Measurements from ENCODE around the gene FRRS1. TPM values are rescaled to one million over a fixed set of nuclear protein-coding genes. Genes with fewer than 3 reads are reported as not detected.

Gene FRRS1
- total and polyA plus RNA-seq, 5 donors from 2014 or later, result 0.13 to 1.1 (median 0.39) TPM; not detected in 2

GRCh38 chr1:99781798-99782197, 15.4 kb upstream of the FRRS1 start:
- Mint-ChIP-seq H3K4me1 (peaks cover 8 to 21% (median 17%) of the 10 kb centered on the region in 4 donors), H3K36me3 (no peaks in the 10 kb centered on the region), H3K4me3 (no peak overlapping the region), H3K9me3 (peaks cover 0 to 6% (median 0%) of the 10 kb centered on the region in 7 donors), H3K27ac (no peak overlapping the region), H3K27me3 (peaks cover 36% of the 10 kb centered on the region)
- no peak overlapping the region for H3K4me3 ChIP-seq (ENCODE audit: low read depth, low read length)
- H3K9me3 ChIP-seq (ENCODE audit: control insufficient read depth in 2 of 2, low read length in 2 of 2), result no peaks in the 10 kb centered on the region
- ATAC-seq (ENCODE audit: low read depth in 2 of 2), result no peak
- H3K4me1 ChIP-seq (ENCODE audit: control insufficient read depth, insufficient read depth, low read length, poor library complexity, severe bottlenecking), result peaks cover 13% of the 10 kb centered on the region
- no peaks in the 10 kb centered on the region for H3K36me3 ChIP-seq (ENCODE audit: control insufficient read depth, insufficient read depth, low read length)
- no peak for DNase-seq
- H3K27me3 ChIP-seq (ENCODE audit: control insufficient read depth, insufficient read depth, low read length), result peaks cover 15% of the 10 kb centered on the region
- no peak overlapping the region for H3K27ac ChIP-seq (ENCODE audit: insufficient read depth, low read length, poor library complexity, severe bottlenecking)

GRCh38 chr1:99777752-99778151, 11.3 kb upstream of the FRRS1 start:
- DNase-seq, result no peak
- no peak overlapping the region for H3K4me3 ChIP-seq (ENCODE audit: low read depth, low read length)
- no peaks in the 10 kb centered on the region for H3K36me3 Mint-ChIP-seq
- peaks cover 34% of the 10 kb centered on the region for H3K27me3 Mint-ChIP-seq
- no peak overlapping the region for H3K27ac ChIP-seq (ENCODE audit: insufficient read depth, low read length, poor library complexity, severe bottlenecking)
- H3K4me1 ChIP-seq (ENCODE audit: control insufficient read depth, insufficient read depth, low read length, poor library complexity, severe bottlenecking), result no peaks in the 10 kb centered on the region
- ATAC-seq (ENCODE audit: low read depth in 2 of 2), result no peak
- no peak overlapping the region for H3K27ac Mint-ChIP-seq
- H3K4me3 Mint-ChIP-seq, result no peak overlapping the region
- peaks cover 0 to 6% (median 0%) of the 10 kb centered on the region in 7 donors for H3K9me3 Mint-ChIP-seq
- no peaks in the 10 kb centered on the region for H3K36me3 ChIP-seq (ENCODE audit: control insufficient read depth, insufficient read depth, low read length)
- no peaks in the 10 kb centered on the region for H3K4me1 Mint-ChIP-seq
- peaks cover 15% of the 10 kb centered on the region for H3K27me3 ChIP-seq (ENCODE audit: control insufficient read depth, insufficient read depth, low read length)
- H3K9me3 ChIP-seq (ENCODE audit: control insufficient read depth in 2 of 2, low read length in 2 of 2), result no peaks in the 10 kb centered on the region

GRCh38 chr1:99776120-99776519, 9.7 kb upstream of the FRRS1 start:
- Mint-ChIP-seq H3K4me3 (no peak overlapping the region), H3K36me3 (no peaks in the 10 kb centered on the region), H3K27me3 (peaks cover 28% of the 10 kb centered on the region), H3K27ac (no peak overlapping the region), H3K4me1 (no peaks in the 10 kb centered on the region), H3K9me3 (peaks cover 0 to 2% (median 0%) of the 10 kb centered on the region in 7 donors)
- ATAC-seq (ENCODE audit: low read depth in 2 of 2), result no peak
- H3K27me3 ChIP-seq (ENCODE audit: control insufficient read depth, insufficient read depth, low read length), result peaks cover 9% of the 10 kb centered on the region
- no peaks in the 10 kb centered on the region for H3K36me3 ChIP-seq (ENCODE audit: control insufficient read depth, insufficient read depth, low read length)
- no peak overlapping the region for H3K4me3 ChIP-seq (ENCODE audit: low read depth, low read length)
- H3K27ac ChIP-seq (ENCODE audit: insufficient read depth, low read length, poor library complexity, severe bottlenecking), result no peak overlapping the region
- no peaks in the 10 kb centered on the region for H3K9me3 ChIP-seq (ENCODE audit: control insufficient read depth in 2 of 2, low read length in 2 of 2)
- H3K4me1 ChIP-seq (ENCODE audit: control insufficient read depth, insufficient read depth, low read length, poor library complexity, severe bottlenecking), result no peaks in the 10 kb centered on the region
- no peak for DNase-seq

GRCh38 chr1:99772809-99773208, 6.4 kb upstream of the FRRS1 start:
- Mint-ChIP-seq H3K4me1 (no peaks in the 10 kb centered on the region), H3K27ac (no peak overlapping the region), H3K36me3 (no peaks in the 10 kb centered on the region), H3K9me3 (no peaks in the 10 kb centered on the region), H3K4me3 (no peak overlapping the region), H3K27me3 (peaks cover 17% of the 10 kb centered on the region)
- H3K9me3 ChIP-seq (ENCODE audit: control insufficient read depth in 2 of 2, low read length in 2 of 2), result no peaks in the 10 kb centered on the region
- no peaks in the 10 kb centered on the region for H3K4me1 ChIP-seq (ENCODE audit: control insufficient read depth, insufficient read depth, low read length, poor library complexity, severe bottlenecking)
- H3K27me3 ChIP-seq (ENCODE audit: control insufficient read depth, insufficient read depth, low read length), result peaks cover 3% of the 10 kb centered on the region
- no peak overlapping the region for H3K27ac ChIP-seq (ENCODE audit: insufficient read depth, low read length, poor library complexity, severe bottlenecking)
- H3K4me3 ChIP-seq (ENCODE audit: low read depth, low read length), result no peak overlapping the region
- DNase-seq, result no peak
- ATAC-seq (ENCODE audit: low read depth in 2 of 2), result no peak
- H3K36me3 ChIP-seq (ENCODE audit: control insufficient read depth, insufficient read depth, low read length), result no peaks in the 10 kb centered on the region

GRCh38 chr1:99771513-99771918, 5.1 kb upstream of the FRRS1 start:
- no peak overlapping the region for H3K4me3 ChIP-seq (ENCODE audit: low read depth, low read length)
- H3K4me3 Mint-ChIP-seq, result no peak overlapping the region
- H3K4me1 ChIP-seq (ENCODE audit: control insufficient read depth, insufficient read depth, low read length, poor library complexity, severe bottlenecking), result peaks cover 4% of the 10 kb centered on the region
- no peak overlapping the region for H3K27ac Mint-ChIP-seq
- peaks cover 15% of the 10 kb centered on the region for H3K27me3 Mint-ChIP-seq
- H3K27ac ChIP-seq (ENCODE audit: insufficient read depth, low read length, poor library complexity, severe bottlenecking), result no peak overlapping the region
- DNase-seq (no peak), ATAC-seq (ENCODE audit: low read depth in 2 of 2) (no peak)
- no peaks in the 10 kb centered on the region for H3K9me3 Mint-ChIP-seq
- H3K36me3 Mint-ChIP-seq, result no peaks in the 10 kb centered on the region
- H3K36me3 ChIP-seq (ENCODE audit: control insufficient read depth, insufficient read depth, low read length), result no peaks in the 10 kb centered on the region
- H3K27me3 ChIP-seq (ENCODE audit: control insufficient read depth, insufficient read depth, low read length), result no peaks in the 10 kb centered on the region
- H3K9me3 ChIP-seq (ENCODE audit: control insufficient read depth in 2 of 2, low read length in 2 of 2), result no peaks in the 10 kb centered on the region
- peaks cover 0 to 2% (median under 1%) of the 10 kb centered on the region in 4 donors for H3K4me1 Mint-ChIP-seq

- Histone ChIP-seq H3K4me3 (ENCODE audit: low read depth, low read length) (no peak overlapping the region), H3K27ac (ENCODE audit: insufficient read depth, low read length, poor library complexity, severe bottlenecking) (no peak overlapping the region), H3K27me3 (ENCODE audit: control insufficient read depth, insufficient read depth, low read length) (no peaks in the 10 kb centered on the region), H3K4me1 (ENCODE audit: control insufficient read depth, insufficient read depth, low read length, poor library complexity, severe bottlenecking) (peaks cover 11% of the 10 kb centered on the region), H3K36me3 (ENCODE audit: control insufficient read depth, insufficient read depth, low read length) (no peaks in the 10 kb centered on the region), H3K9me3 (ENCODE audit: control insufficient read depth in 2 of 2, low read length in 2 of 2) (no peaks in the 10 kb centered on the region)
- H3K4me3 Mint-ChIP-seq, result no peak overlapping the region
- DNase-seq, result no peak
- H3K4me1 Mint-ChIP-seq, result peaks cover 0 to 15% (median 6%) of the 10 kb centered on the region in 4 donors
- no peak for ATAC-seq (ENCODE audit: low read depth in 2 of 2)
- H3K27ac Mint-ChIP-seq, result no peak overlapping the region
- no peaks in the 10 kb centered on the region for H3K9me3 Mint-ChIP-seq
- H3K36me3 Mint-ChIP-seq, result no peaks in the 10 kb centered on the region
- peaks cover 18% of the 10 kb centered on the region for H3K27me3 Mint-ChIP-seq
These were observed 2.2 kb upstream of the FRRS1 start for GRCh38 chr1:99768524-99769245.

GRCh38 chr1:99768104-99768503, 1.7 kb upstream of the FRRS1 start:
- no peaks in the 10 kb centered on the region for H3K9me3 Mint-ChIP-seq
- Histone ChIP-seq H3K36me3 (ENCODE audit: control insufficient read depth, insufficient read depth, low read length) (no peaks in the 10 kb centered on the region), H3K27ac (ENCODE audit: insufficient read depth, low read length, poor library complexity, severe bottlenecking) (no peak overlapping the region), H3K4me1 (ENCODE audit: control insufficient read depth, insufficient read depth, low read length, poor library complexity, severe bottlenecking) (peaks cover 11% of the 10 kb centered on the region), H3K9me3 (ENCODE audit: control insufficient read depth in 2 of 2, low read length in 2 of 2) (no peaks in the 10 kb centered on the region), H3K4me3 (ENCODE audit: low read depth, low read length) (no peak overlapping the region), H3K27me3 (ENCODE audit: control insufficient read depth, insufficient read depth, low read length) (no peaks in the 10 kb centered on the region)
- ATAC-seq (ENCODE audit: low read depth in 2 of 2) (no peak), DNase-seq (no peak)
- H3K27me3 Mint-ChIP-seq, result peaks cover 22% of the 10 kb centered on the region
- H3K4me3 Mint-ChIP-seq, result no peak overlapping the region
- H3K4me1 Mint-ChIP-seq, result peaks cover 0 to 15% (median 6%) of the 10 kb centered on the region in 4 donors
- no peak overlapping the region for H3K27ac Mint-ChIP-seq
- H3K36me3 Mint-ChIP-seq, result no peaks in the 10 kb centered on the region

GRCh38 chr1:99764909-99765308, 1.5 kb downstream of the FRRS1 start:
- H3K4me3 ChIP-seq (ENCODE audit: low read depth, low read length), result no peak overlapping the region
- Mint-ChIP-seq H3K9me3 (no peaks in the 10 kb centered on the region), H3K36me3 (no peaks in the 10 kb centered on the region), H3K27ac (peak overlapping the region in 1 of 3 donors; percentile 20), H3K4me3 (peak overlapping the region in 2 of 4 donors; percentile 44 to 56), H3K4me1 (peaks cover 0 to 15% (median 6%) of the 10 kb centered on the region in 4 donors), H3K27me3 (peaks cover 25% of the 10 kb centered on the region)
- DNase-seq (no peak), ATAC-seq (ENCODE audit: low read depth in 2 of 2) (no peak)
- H3K27ac ChIP-seq (ENCODE audit: insufficient read depth, low read length, poor library complexity, severe bottlenecking), result no peak overlapping the region
- no peaks in the 10 kb centered on the region for H3K27me3 ChIP-seq (ENCODE audit: control insufficient read depth, insufficient read depth, low read length)
- peaks cover 11% of the 10 kb centered on the region for H3K4me1 ChIP-seq (ENCODE audit: control insufficient read depth, insufficient read depth, low read length, poor library complexity, severe bottlenecking)
- no peaks in the 10 kb centered on the region for H3K36me3 ChIP-seq (ENCODE audit: control insufficient read depth, insufficient read depth, low read length)
- H3K9me3 ChIP-seq (ENCODE audit: control insufficient read depth in 2 of 2, low read length in 2 of 2), result no peaks in the 10 kb centered on the region

All from CD4-positive, CD25-positive, alpha-beta regulatory T cell (primary cell).